ENCODE data around the gene TUBB2B.
A peak's percentile ranks its signal among the peaks of the same experiment; 100 is the strongest.

TUBB2B gene

GRCh38 chr6:3227363-3228045, at the start of gene TUBB2B:
Gene TUBB2B, minus strand, starts transcription at chr6:3227653. Its CDS starts 110 bp downstream, at chr6:3227543.
- DNase-seq (ENCODE audit: extremely low read depth in 1 of 2, low read depth in 1 of 2), result no peak

GRCh38 chr6:3277251-3277650, 49.8 kb upstream of the TUBB2B start:
- no peak for DNase-seq (ENCODE audit: extremely low read depth in 1 of 2, low read depth in 1 of 2)

DNA sequence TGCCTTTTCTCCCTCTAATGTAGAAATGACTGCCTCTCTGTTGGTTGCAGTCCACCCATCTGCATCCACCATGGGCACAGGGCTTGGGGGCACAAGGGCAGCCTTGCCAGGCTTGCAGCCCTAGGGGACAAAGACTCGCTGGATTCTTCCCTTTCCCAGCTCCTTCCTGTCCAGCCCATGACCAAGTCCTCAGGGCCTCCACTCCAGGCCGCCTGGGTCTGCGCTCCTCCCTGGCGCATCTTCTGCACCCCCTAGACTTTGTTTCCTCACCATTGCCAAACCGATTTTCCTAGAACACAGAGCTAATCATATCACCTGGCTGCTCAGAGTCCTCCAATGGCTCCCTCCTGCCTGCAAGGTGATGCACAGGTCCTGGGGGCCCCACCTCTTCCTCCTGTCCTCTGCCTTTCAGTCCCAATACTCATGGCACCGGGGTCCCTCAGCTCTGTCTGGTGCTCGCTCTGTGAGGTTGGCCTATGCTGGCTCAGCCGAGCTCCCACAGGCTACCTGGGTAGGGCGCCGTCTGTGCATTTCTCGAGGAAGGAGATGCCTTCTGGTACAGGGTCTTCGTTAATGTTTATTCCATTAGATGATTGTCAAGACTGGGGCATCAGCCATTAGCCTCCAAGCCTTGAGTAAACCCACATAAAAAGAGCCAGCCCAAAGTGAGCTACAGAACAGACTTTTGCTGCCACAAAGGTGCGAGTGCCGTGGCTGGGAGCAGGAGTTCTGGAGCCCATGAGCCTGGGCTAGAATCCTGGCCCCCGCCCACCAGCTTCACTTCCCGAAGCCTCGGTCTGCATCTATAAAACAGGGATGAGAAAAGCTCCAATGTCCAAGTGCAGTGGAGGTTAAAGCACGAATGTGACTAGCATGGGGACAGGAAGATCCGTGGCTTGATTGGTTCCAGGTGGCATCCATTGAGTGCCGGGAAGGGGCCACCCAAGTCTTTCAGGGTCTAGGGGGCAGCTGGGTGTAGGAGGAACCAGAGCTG, 49.0 kb upstream of the TUBB2B start:
- DNase-seq (ENCODE audit: extremely low read depth in 1 of 2, low read depth in 1 of 2), result no peak

DNA sequence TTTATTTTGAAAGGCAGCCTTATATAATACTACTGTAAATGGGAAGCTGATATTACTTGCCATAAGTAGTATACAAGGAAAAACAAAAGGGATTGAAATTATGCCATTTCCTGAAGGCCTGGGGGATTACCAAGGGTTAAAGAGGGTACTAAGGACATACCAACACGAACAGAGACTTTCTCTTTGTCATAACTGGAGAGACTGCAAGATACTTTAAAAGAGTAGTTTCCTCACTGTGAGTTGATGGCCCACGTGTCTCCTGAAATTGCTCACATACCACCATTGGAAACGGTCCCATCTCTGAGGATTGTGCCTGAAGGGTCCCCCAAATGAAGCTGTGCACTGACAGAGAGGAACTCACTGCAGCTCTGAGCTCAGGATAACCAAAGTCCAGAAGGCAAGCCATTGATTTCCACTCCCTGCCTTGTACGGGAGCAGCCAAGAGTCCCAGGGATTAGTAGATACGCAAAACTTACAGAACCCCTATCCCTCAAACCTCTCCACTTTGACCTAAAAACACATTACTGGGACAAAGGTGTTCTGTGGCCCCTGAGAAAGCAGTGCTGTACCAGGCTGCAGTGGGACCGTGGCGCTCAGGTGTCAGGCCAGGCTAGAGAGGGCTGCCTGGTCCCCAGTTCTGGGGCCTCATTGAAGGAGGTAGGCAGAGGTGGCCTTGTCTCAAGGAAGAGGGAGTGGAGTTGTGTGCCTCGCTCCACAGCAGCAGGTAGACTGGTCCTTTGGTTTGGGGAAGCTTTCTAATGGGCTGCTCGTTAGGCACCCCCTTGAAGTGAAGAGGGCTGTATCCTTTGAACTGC, 46.5 kb upstream of the TUBB2B start:
- no peak for DNase-seq (ENCODE audit: extremely low read depth in 1 of 2, low read depth in 1 of 2)

DNA sequence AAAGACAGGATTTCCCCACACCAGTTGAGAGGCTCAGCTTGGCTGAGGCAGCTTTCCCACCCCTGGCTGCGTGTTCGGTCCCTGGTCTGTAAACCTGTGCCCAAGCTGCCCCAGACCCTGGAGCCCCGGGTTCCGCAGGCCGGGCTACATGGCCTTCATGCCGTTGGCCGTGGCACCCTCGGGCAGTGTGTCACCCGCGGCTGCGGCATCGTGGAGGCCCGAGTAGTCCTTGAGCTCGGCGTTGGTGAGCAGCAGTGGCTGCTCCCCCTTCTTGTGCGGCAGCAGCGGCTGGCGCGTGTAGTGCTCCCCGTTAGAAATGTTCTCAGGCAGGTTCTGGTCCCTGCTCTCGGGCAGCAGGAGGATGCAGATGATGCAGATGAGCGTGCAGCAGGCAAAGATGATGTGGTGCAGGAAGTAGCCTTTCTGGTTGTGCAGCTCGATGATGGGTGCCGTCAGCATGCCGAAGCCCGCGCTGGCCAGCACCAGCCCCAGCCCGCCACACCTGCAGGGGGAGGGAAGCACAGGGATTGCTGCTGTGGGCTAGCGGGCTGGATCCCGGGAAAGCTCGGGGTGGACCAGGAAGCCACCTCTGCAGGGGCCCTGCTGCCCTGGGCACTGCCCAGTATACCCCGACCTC, 45.6 kb upstream of the TUBB2B start:
- no peak for DNase-seq (ENCODE audit: extremely low read depth in 1 of 2, low read depth in 1 of 2)

DNA sequence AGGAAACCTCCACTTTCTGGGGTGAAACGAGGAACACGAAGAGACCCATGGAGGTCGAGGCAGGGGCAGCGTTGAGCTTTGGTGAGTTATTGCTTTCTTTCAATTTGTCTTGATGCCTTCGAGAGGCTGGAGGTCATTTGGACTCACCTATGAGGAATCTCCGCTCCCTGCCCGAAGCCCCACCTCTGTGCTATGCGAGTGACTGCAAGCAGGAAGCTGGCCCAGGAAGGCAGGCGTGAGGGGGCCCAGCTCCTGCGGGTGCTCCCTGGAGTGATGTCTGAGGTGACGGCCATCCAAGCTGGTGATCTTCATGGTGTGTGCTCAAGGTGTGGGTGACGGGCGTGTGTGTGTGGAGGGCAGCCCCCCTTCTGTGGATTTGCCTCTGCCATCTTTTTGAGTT, 44.3 kb upstream of the TUBB2B start:
- no peak for DNase-seq (ENCODE audit: extremely low read depth in 1 of 2, low read depth in 1 of 2)

DNA sequence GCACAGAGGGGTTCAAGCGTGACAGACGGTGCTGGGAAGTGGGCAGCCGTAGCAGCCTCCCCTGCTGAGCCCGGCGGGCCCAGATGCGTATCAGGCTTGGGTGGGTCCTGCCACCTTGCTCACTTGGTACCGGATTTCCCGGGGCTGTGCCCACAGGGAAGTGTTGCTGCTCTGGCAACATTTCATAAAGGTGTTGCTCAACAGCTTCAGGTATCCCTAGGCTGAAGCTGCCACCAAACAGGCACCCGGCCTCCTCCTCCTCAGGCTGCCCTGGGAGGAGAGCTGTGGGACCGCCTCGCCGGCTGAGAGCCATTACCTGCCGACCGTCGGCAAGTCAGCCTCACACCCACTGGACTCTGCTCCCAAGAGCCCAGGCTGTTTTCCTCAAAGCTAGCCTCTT, 42.8 kb upstream of the TUBB2B start:
- DNase-seq (ENCODE audit: extremely low read depth in 1 of 2, low read depth in 1 of 2), result no peak

- no peak for DNase-seq (ENCODE audit: extremely low read depth in 1 of 2, low read depth in 1 of 2)
These were observed 42.0 kb upstream of the TUBB2B start for GRCh38 chr6:3269281-3269975.

DNA sequence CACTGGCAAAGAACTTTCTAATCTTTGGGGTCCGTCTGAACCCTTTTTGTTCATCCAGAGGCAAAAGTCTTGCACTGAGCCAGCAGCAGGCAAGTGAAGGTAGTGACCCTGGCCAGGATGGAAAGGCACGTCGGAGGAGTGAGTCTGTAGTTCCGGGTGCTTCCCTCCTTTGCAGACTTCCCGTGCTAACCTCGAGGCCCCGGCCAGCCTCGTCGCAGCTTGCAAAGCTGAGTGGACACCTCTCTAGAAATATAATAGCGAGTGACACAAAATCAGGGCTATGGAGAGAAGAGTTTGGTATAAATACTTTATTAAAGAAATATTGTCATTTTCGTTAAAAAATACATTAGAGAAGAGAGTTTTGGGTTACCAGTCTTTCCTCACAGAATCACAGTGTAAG, 41.2 kb upstream of the TUBB2B start:
- DNase-seq (ENCODE audit: extremely low read depth in 1 of 2, low read depth in 1 of 2), result no peak

DNA sequence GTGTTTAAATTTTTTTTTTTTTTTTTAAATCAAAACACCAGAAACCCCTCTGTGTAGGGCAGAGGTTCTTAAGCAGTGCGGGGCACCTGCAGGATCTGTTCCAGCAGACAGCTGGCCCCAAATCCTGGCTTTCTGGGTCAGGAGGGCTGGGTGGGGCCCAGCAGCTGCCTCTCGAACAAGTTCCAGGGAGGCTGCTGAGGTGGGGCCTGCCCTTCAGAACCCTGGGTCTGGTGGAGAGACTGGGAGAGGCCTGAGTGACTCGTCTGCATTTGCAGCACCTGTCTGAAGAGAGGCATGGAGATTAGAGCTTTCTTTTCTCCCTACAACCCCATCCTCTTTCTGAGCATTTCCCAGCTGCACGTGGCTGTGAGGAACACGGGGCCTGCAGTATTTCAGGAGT, 39.7 kb upstream of the TUBB2B start:
- no peak for DNase-seq (ENCODE audit: extremely low read depth in 1 of 2, low read depth in 1 of 2)

- no peak for DNase-seq (ENCODE audit: extremely low read depth in 1 of 2, low read depth in 1 of 2)
These were observed 38.7 kb upstream of the TUBB2B start for GRCh38 chr6:3266170-3266569.

DNA sequence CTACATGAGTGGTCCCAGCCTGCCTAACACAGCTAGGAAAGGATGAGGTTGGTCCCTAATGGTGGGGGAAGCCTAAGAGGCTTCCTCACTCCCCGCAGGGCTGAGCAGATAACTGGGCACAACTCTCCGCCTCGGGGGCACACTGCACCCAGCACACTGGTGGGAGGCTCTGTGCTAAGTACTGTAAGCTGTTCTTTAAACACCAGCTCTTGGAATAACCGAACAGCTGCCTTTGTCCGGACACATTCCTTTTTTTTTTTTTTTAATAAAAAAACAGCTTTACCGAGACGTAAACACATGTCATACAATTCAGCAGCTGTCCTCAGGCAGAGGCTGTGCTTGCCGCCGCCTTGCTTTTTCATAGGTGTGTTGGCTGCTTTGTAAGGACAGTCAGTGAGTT, 38.2 kb upstream of the TUBB2B start:
- no peak for DNase-seq (ENCODE audit: extremely low read depth in 1 of 2, low read depth in 1 of 2)

DNA sequence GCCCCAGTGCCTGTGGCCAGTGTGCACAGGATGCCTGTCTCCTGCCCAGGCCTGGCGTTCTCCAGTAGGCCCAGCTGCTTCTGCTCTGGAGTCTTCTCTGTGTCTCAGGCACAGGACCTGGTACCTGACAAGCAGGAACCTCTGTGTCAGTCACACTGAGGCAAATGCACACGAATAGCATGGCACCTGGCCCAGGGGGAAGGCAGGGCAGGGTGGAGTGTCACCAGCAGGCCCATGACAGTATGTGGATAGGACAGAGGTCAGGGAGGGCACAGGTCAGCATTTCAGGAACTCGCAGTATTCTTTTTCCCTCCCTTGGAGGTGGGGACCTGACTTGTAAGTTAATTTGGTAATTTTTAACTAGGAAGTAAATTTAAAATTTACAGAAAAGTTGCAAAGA, 36.9 kb upstream of the TUBB2B start:
- DNase-seq (ENCODE audit: extremely low read depth in 1 of 2, low read depth in 1 of 2), result no peak

- DNase-seq (ENCODE audit: extremely low read depth in 1 of 2, low read depth in 1 of 2), result no peak
These were observed 35.6 kb upstream of the TUBB2B start for GRCh38 chr6:3263096-3263495.

DNA sequence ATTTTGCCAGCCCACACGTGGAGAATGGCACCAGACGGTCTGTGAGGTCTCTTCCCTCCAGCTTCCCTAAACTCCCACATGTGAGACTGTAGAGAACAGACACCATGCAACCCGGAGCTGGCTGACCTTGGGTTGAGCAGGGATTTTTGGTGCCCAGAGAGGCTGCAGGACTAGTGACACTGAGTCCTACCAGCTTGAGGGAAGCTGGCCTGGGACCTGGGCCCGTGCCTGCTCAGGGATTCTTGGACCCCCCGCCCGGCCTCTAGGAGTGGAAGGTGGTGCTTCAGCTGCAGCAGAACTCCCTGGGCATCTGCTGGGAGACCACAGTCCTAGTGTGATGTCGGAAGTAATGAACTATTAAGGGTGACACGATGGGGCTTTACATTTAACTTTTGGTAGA, 34.5 kb upstream of the TUBB2B start:
- no peak for DNase-seq (ENCODE audit: extremely low read depth in 1 of 2, low read depth in 1 of 2)

DNA sequence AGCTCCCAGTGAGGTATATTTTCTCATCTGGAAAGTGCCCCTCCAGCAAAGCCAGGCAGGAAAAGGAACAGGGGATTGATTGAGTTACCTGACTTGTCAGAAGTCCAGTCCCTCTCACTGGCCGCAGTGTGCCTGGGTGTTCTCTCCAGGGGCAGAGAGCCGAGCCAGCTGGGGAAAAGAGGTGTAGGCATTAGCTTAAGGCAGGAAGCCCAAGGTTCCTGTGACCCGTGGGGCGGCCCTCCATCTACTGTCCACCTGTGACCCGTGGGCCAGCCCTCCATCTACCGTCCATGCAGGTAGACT, 34.0 kb upstream of the TUBB2B start:
- DNase-seq (ENCODE audit: extremely low read depth in 1 of 2, low read depth in 1 of 2), result no peak

DNA sequence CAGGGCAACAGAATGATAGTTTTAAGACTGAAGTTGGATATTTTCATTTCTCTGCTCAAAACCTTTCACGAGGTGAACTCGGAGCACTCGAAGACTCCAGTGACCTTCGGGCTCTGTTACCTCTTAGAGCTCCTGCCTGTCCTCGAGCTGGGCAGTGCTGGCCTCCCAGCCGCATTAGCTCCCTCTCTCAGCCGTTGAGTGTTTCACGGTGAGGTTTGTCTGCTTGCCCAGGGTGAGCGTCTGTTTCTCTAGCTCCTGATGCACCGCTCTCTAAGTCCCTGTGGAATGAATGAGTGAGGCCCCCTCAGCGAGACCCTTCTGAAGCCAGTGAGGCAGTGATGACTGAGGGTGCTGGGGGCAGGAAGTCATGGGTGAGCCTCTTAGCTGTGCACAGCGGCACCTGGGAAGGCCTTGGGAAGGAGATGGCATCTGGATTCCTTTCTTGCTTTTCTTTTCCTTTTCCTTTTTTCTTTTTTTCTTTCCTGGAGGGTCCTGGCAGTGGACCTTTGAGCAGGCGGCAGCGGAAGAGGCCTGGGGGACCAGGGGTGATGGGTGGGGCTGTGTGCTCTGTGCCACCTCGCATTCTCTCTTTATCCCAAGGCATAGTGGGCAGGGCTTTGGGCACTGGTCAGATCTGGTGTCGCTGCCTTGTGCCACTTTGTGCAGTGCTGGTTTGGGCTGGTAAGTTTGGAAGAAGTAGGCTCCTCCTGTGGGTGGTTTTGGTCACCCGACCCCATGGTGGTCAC, 33.5 kb upstream of the TUBB2B start:
- no peak for DNase-seq (ENCODE audit: extremely low read depth in 1 of 2, low read depth in 1 of 2)

DNA sequence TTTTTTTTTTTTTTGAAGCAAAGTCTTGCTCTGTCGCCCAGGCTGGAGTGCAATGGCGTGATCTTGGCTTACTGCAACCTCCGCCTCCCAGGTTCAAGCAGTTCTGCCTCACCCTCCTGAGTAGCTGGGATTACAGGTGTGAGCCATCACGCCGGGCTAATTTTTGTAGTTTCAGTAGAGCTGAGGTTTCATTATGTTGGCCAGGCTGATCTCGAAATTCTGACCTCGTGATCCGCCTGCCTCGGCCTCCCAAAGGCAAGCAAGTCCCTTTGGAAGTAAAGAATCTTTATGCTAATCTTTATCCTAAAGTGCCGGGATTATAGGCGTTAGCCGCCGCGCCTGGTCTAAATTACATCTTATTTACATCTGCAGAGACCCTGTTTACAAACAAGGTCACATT, 32.8 kb upstream of the TUBB2B start:
- DNase-seq (ENCODE audit: extremely low read depth in 1 of 2, low read depth in 1 of 2), result no peak

- peak in 1 of 2 donors; percentile 11 for DNase-seq (ENCODE audit: extremely low read depth in 1 of 2, low read depth in 1 of 2)
These were observed 32.1 kb upstream of the TUBB2B start for GRCh38 chr6:3259491-3259958.

Data from stimulated activated CD8-positive, alpha-beta memory T cell treated with anti-CD3 and anti-CD28 coated beads, Interleukin-7, amount 100 ng/mL, for 48 hours (primary cell).